ENCODE results near the gene CACFD1.

The CACFD1 gene

GRCh38 chr9:133487331-133487725 is 27.6 kb downstream of the CACFD1 start:
- TF ChIP-seq CTCF (IDR thresholded peaks at IDR 0.05; ENCODE audit: control insufficient read depth, extremely low read depth, insufficient read depth): no peak
- no peak overlapping the region for H3K4me3 ChIP-seq (ENCODE audit: low read depth, low read length)
- no peak for DNase-seq (ENCODE audit: low read depth)

- no peak for DNase-seq (ENCODE audit: low read depth)
- TF ChIP-seq CTCF (IDR thresholded peaks at IDR 0.05; ENCODE audit: control insufficient read depth, extremely low read depth, insufficient read depth): no peak
- H3K4me3 ChIP-seq (ENCODE audit: low read depth, low read length): no peak overlapping the region
These were observed 29.0 kb downstream of the CACFD1 start for GRCh38 chr9:133488686-133489252.

- DNase-seq (ENCODE audit: low read depth): no peak
- no peak overlapping the region for H3K4me3 ChIP-seq (ENCODE audit: low read depth, low read length)
- TF ChIP-seq CTCF (IDR thresholded peaks at IDR 0.05; ENCODE audit: control insufficient read depth, extremely low read depth, insufficient read depth): no peak
These were observed 29.7 kb downstream of the CACFD1 start for GRCh38 chr9:133489253-133490190.

GRCh38 chr9:133490201-133490681 is 30.5 kb downstream of the CACFD1 start:
- DNase-seq (ENCODE audit: low read depth): no peak
- no peak for TF ChIP-seq CTCF (IDR thresholded peaks at IDR 0.05; ENCODE audit: control insufficient read depth, extremely low read depth, insufficient read depth)
- no peak overlapping the region for H3K4me3 ChIP-seq (ENCODE audit: low read depth, low read length)

- no peak for DNase-seq (ENCODE audit: low read depth)
- TF ChIP-seq CTCF (IDR thresholded peaks at IDR 0.05; ENCODE audit: control insufficient read depth, extremely low read depth, insufficient read depth): no peak
- no peak overlapping the region for H3K4me3 ChIP-seq (ENCODE audit: low read depth, low read length)
These were observed 31.3 kb downstream of the CACFD1 start for GRCh38 chr9:133490865-133491655.

- no peak for TF ChIP-seq CTCF (IDR thresholded peaks at IDR 0.05; ENCODE audit: control insufficient read depth, extremely low read depth, insufficient read depth)
- DNase-seq (ENCODE audit: low read depth): no peak
- H3K4me3 ChIP-seq (ENCODE audit: low read depth, low read length): no peak overlapping the region
These were observed 31.8 kb downstream of the CACFD1 start for GRCh38 chr9:133491656-133491925.
